T-helper 1 cell treated with Interleukin-12 subunit alpha and Interleukin-12 subunit beta and Interleukin-4 antibody, amounts not matched to agents 30 μg/mL and 1 μg/mL, for 36 hours (primary cell): ENCODE results near the gene CYP27C1.
"Not testable (repeated sequence)": the region's sequence is repeated elsewhere in the genome, so short reads cannot be mapped to it uniquely, and the experiment has no call there.

Source experiments
- H3K27ac Mint-ChIP-seq: one replicate; pipeline ENCODE4 v1.8.0; 2021; ENCODE audit warnings: mild to moderate bottlenecking, mixed read lengths
- H3K27me3 Mint-ChIP-seq: one replicate; pipeline ENCODE4 v1.8.0; 2021; ENCODE audit warnings: low read depth, mixed read lengths
- H3K36me3 Mint-ChIP-seq: one replicate; pipeline ENCODE4 v1.8.0; 2021; ENCODE audit warnings: low read depth, mixed read lengths
- H3K4me1 Mint-ChIP-seq: one replicate; pipeline ENCODE4 v1.8.0; 2021; ENCODE audit warnings: low read depth, mixed read lengths
- H3K4me3 Mint-ChIP-seq: one replicate; pipeline ENCODE4 v1.8.0; 2021; ENCODE audit warnings: mild to moderate bottlenecking, moderate library complexity, mixed read lengths
- H3K9me3 Mint-ChIP-seq: one replicate; pipeline ENCODE4 v1.8.0; 2021; ENCODE audit warnings: mixed read lengths

CYP27C1 gene

GRCh38 chr2:127220102-127220767 lies at the start of gene CYP27C1:
Gene CYP27C1 (minus strand): TSS chr2:127220299. CDS start chr2:127220270, 29 bp downstream.
- Mint-ChIP-seq H3K27me3 (peaks cover 59% of the 10 kb centered on the region), H3K4me1 (peaks cover 10% of the 10 kb centered on the region), H3K9me3 (no peaks in the 10 kb centered on the region), H3K27ac (no peak within 1 kb of the TSS), H3K4me3 (peak within 1 kb of the TSS; percentile 58), H3K36me3 (no peaks in the 10 kb centered on the region)

- peaks cover 42% of the 10 kb centered on the region for H3K36me3 Mint-ChIP-seq
These were observed 41.8 kb upstream of the CYP27C1 start for GRCh38 chr2:127261804-127262406.

GRCh38 chr2:127259355-127259754 lies 39.3 kb upstream of the CYP27C1 start:
- no peak overlapping the region for H3K27ac Mint-ChIP-seq
- no peaks in the 10 kb centered on the region for H3K27me3 Mint-ChIP-seq
- H3K36me3 Mint-ChIP-seq, result peaks cover 40% of the 10 kb centered on the region
- no peaks in the 10 kb centered on the region for H3K9me3 Mint-ChIP-seq
- no peak overlapping the region for H3K4me3 Mint-ChIP-seq
- H3K4me1 Mint-ChIP-seq, result no peaks in the 10 kb centered on the region

More at GRCh38 chr2:127261804-127262406, 41.8 kb upstream of the CYP27C1 start:
- no peak overlapping the region for H3K4me3 Mint-ChIP-seq
- no peaks in the 10 kb centered on the region for H3K9me3 Mint-ChIP-seq
- no peaks in the 10 kb centered on the region for H3K27me3 Mint-ChIP-seq
- no peaks in the 10 kb centered on the region for H3K4me1 Mint-ChIP-seq
- no peak overlapping the region for H3K27ac Mint-ChIP-seq

- no peaks in the 10 kb centered on the region for H3K27me3 Mint-ChIP-seq
- H3K4me3 Mint-ChIP-seq, result no peak overlapping the region
- no peak overlapping the region for H3K27ac Mint-ChIP-seq
- H3K4me1 Mint-ChIP-seq, result no peaks in the 10 kb centered on the region
- no peaks in the 10 kb centered on the region for H3K9me3 Mint-ChIP-seq
- peaks cover 35% of the 10 kb centered on the region for H3K36me3 Mint-ChIP-seq
These were observed 36.8 kb upstream of the CYP27C1 start for GRCh38 chr2:127256866-127257265.

- Mint-ChIP-seq H3K4me3 (no peak overlapping the region), H3K27ac (no peak overlapping the region), H3K36me3 (peaks cover 35% of the 10 kb centered on the region)
These were observed 36.3 kb upstream of the CYP27C1 start for GRCh38 chr2:127256381-127256780.

GRCh38 chr2:127255721-127256120 lies 35.6 kb upstream of the CYP27C1 start:
- Mint-ChIP-seq H3K4me3 (no peak overlapping the region), H3K27ac (no peak overlapping the region), H3K4me1 (no peaks in the 10 kb centered on the region), H3K36me3 (peaks cover 32% of the 10 kb centered on the region), H3K9me3 (no peaks in the 10 kb centered on the region), H3K27me3 (no peaks in the 10 kb centered on the region)

More at GRCh38 chr2:127256381-127256780, 36.3 kb upstream of the CYP27C1 start:
- no peaks in the 10 kb centered on the region for H3K9me3 Mint-ChIP-seq
- H3K4me1 Mint-ChIP-seq, result no peaks in the 10 kb centered on the region
- no peaks in the 10 kb centered on the region for H3K27me3 Mint-ChIP-seq

- H3K27ac Mint-ChIP-seq, result no peak overlapping the region
- H3K9me3 Mint-ChIP-seq, result no peaks in the 10 kb centered on the region
- no peaks in the 10 kb centered on the region for H3K27me3 Mint-ChIP-seq
- no peaks in the 10 kb centered on the region for H3K4me1 Mint-ChIP-seq
- no peak overlapping the region for H3K4me3 Mint-ChIP-seq
- H3K36me3 Mint-ChIP-seq, result peaks cover 31% of the 10 kb centered on the region
These were observed 35.0 kb upstream of the CYP27C1 start for GRCh38 chr2:127255146-127255545.

- Mint-ChIP-seq H3K4me1 (no peaks in the 10 kb centered on the region), H3K27me3 (no peaks in the 10 kb centered on the region), H3K27ac (no peak overlapping the region), H3K9me3 (no peaks in the 10 kb centered on the region), H3K36me3 (peaks cover 26% of the 10 kb centered on the region), H3K4me3 (no peak overlapping the region)
These were observed 34.4 kb upstream of the CYP27C1 start for GRCh38 chr2:127254386-127254981.

- H3K4me1 Mint-ChIP-seq, H3K36me3 Mint-ChIP-seq, H3K4me3 Mint-ChIP-seq: not testable (repeated sequence)
These were observed 21.1 kb upstream of the CYP27C1 start for GRCh38 chr2:127241184-127241583.

GRCh38 chr2:127239395-127239794 lies 19.3 kb upstream of the CYP27C1 start:
- peaks cover 45% of the 10 kb centered on the region for H3K9me3 Mint-ChIP-seq
- no peak overlapping the region for H3K27ac Mint-ChIP-seq
- H3K27me3 Mint-ChIP-seq, result peaks cover 4% of the 10 kb centered on the region
- peaks cover 3% of the 10 kb centered on the region for H3K36me3 Mint-ChIP-seq
- H3K4me3 Mint-ChIP-seq, result no peak overlapping the region
- H3K4me1 Mint-ChIP-seq, result no peaks in the 10 kb centered on the region

More at GRCh38 chr2:127241184-127241583, 21.1 kb upstream of the CYP27C1 start:
- peaks cover 45% of the 10 kb centered on the region for H3K9me3 Mint-ChIP-seq
- not testable (repeated sequence) for H3K27me3 Mint-ChIP-seq, H3K27ac Mint-ChIP-seq

- peaks cover 45% of the 10 kb centered on the region for H3K9me3 Mint-ChIP-seq
- not testable (repeated sequence) for H3K27ac Mint-ChIP-seq, H3K4me3 Mint-ChIP-seq, H3K27me3 Mint-ChIP-seq, H3K4me1 Mint-ChIP-seq, H3K36me3 Mint-ChIP-seq
These were observed 17.7 kb upstream of the CYP27C1 start for GRCh38 chr2:127237768-127238167.

GRCh38 chr2:127235082-127235702 lies 15.1 kb upstream of the CYP27C1 start:
- Mint-ChIP-seq H3K27me3 (peaks cover 7% of the 10 kb centered on the region), H3K36me3 (no peaks in the 10 kb centered on the region), H3K9me3 (peaks cover 24% of the 10 kb centered on the region), H3K27ac (no peak overlapping the region), H3K4me1 (no peaks in the 10 kb centered on the region), H3K4me3 (no peak overlapping the region)

GRCh38 chr2:127233710-127234109 lies 13.6 kb upstream of the CYP27C1 start:
- Mint-ChIP-seq H3K4me3 (no peak overlapping the region), H3K4me1 (no peaks in the 10 kb centered on the region), H3K27me3 (peaks cover 7% of the 10 kb centered on the region), H3K9me3 (peaks cover 15% of the 10 kb centered on the region), H3K27ac (no peak overlapping the region), H3K36me3 (no peaks in the 10 kb centered on the region)

GRCh38 chr2:127231130-127231865 lies 11.2 kb upstream of the CYP27C1 start:
- Mint-ChIP-seq H3K36me3 (no peaks in the 10 kb centered on the region), H3K27me3 (peaks cover 14% of the 10 kb centered on the region), H3K4me3 (no peak overlapping the region), H3K27ac (no peak overlapping the region), H3K9me3 (peaks cover 8% of the 10 kb centered on the region), H3K4me1 (peaks cover 5% of the 10 kb centered on the region)
